Measurements from ENCODE around the gene ARHGEF28. TPM values are rescaled to one million over a fixed set of nuclear protein-coding genes. Genes with fewer than 3 reads are reported as not detected.

The ARHGEF28 gene
- total RNA-seq, 6 experiments from 2014 or later = 7.5 to 13.6 (median 8.5) TPM

GRCh38 chr5:73821003-73821402 is 195.0 kb downstream of the ARHGEF28 start:
- TF ChIP-seq CTCF (IDR thresholded peaks at IDR 0.05) = no peak
- Mint-ChIP-seq H3K9me3 (no peaks in the 10 kb centered on the region), H3K27ac (no peak overlapping the region), H3K4me1 (ENCODE audit: low read depth) (no peaks in the 10 kb centered on the region; the same call in none of the 2 replicates), H3K4me3 (no peak overlapping the region), H3K27me3 (ENCODE audit: insufficient read depth) (no peaks in the 10 kb centered on the region; the same call in none of the 2 replicates), H3K36me3 (ENCODE audit: low read depth) (peaks cover 19% of the 10 kb centered on the region)
- no peak for DNase-seq

- peak overlapping the region; percentile 60 for H3K27ac Mint-ChIP-seq
- DNase-seq = no peak
- H3K36me3 Mint-ChIP-seq (ENCODE audit: low read depth) = peaks cover 19% of the 10 kb centered on the region
- H3K4me3 Mint-ChIP-seq = 0 out of 2 replicates have a peak overlapping the region, but pooled peaks have one; percentile 33
- no peaks in the 10 kb centered on the region for H3K9me3 Mint-ChIP-seq
- H3K27me3 Mint-ChIP-seq (ENCODE audit: insufficient read depth) = no peaks in the 10 kb centered on the region; the same call in none of the 2 replicates
- TF ChIP-seq CTCF (IDR thresholded peaks at IDR 0.05) = no peak
- no peaks in the 10 kb centered on the region; the same call in none of the 2 replicates for H3K4me1 Mint-ChIP-seq (ENCODE audit: low read depth)
Measured at GRCh38 chr5:73822278-73822988, 196.4 kb downstream of the ARHGEF28 start.

- Mint-ChIP-seq H3K27me3 (ENCODE audit: insufficient read depth) (no peaks in the 10 kb centered on the region; the same call in 1 of the 2 replicates), H3K4me3 (0 out of 2 replicates have a peak overlapping the region, but pooled peaks have one; percentile 33), H3K36me3 (ENCODE audit: low read depth) (peaks cover 19% of the 10 kb centered on the region), H3K4me1 (ENCODE audit: low read depth) (no peaks in the 10 kb centered on the region; the same call in none of the 2 replicates), H3K9me3 (no peaks in the 10 kb centered on the region), H3K27ac (peak overlapping the region; percentile 60)
- DNase-seq = no peak
- no peak for TF ChIP-seq CTCF (IDR thresholded peaks at IDR 0.05)
Measured at GRCh38 chr5:73822989-73823339, 197.0 kb downstream of the ARHGEF28 start.

- Mint-ChIP-seq H3K4me1 (ENCODE audit: low read depth) (no peaks in the 10 kb centered on the region; the same call in none of the 2 replicates), H3K4me3 (no peak overlapping the region), H3K36me3 (ENCODE audit: low read depth) (peaks cover 19% of the 10 kb centered on the region), H3K27ac (peak overlapping the region; percentile 40; the same call in 1 of the 2 replicates), H3K9me3 (no peaks in the 10 kb centered on the region), H3K27me3 (ENCODE audit: insufficient read depth) (no peaks in the 10 kb centered on the region; the same call in 1 of the 2 replicates)
- no peak for TF ChIP-seq CTCF (IDR thresholded peaks at IDR 0.05)
- DNase-seq = peak; percentile 27
Measured at GRCh38 chr5:73823508-73823925, 197.5 kb downstream of the ARHGEF28 start.

- no peaks in the 10 kb centered on the region; the same call in none of the 2 replicates for H3K4me1 Mint-ChIP-seq (ENCODE audit: low read depth)
- no peak overlapping the region for H3K27ac Mint-ChIP-seq
- peaks cover 8% of the 10 kb centered on the region; the same call in 1 of the 2 replicates for H3K36me3 Mint-ChIP-seq (ENCODE audit: low read depth)
- DNase-seq = no peak
- H3K27me3 Mint-ChIP-seq (ENCODE audit: insufficient read depth) = no peaks in the 10 kb centered on the region; the same call in 1 of the 2 replicates
- no peaks in the 10 kb centered on the region for H3K9me3 Mint-ChIP-seq
- no peak for TF ChIP-seq CTCF (IDR thresholded peaks at IDR 0.05)
- H3K4me3 Mint-ChIP-seq = no peak overlapping the region
Measured at GRCh38 chr5:73825199-73825598, 199.2 kb downstream of the ARHGEF28 start.
